Measurements from ENCODE around the gene CORO1A.
"Not testable (repeated sequence)": the region's sequence is repeated elsewhere in the genome, so short reads cannot be mapped to it uniquely, and the experiment has no call there.

Gene CORO1A

DNA sequence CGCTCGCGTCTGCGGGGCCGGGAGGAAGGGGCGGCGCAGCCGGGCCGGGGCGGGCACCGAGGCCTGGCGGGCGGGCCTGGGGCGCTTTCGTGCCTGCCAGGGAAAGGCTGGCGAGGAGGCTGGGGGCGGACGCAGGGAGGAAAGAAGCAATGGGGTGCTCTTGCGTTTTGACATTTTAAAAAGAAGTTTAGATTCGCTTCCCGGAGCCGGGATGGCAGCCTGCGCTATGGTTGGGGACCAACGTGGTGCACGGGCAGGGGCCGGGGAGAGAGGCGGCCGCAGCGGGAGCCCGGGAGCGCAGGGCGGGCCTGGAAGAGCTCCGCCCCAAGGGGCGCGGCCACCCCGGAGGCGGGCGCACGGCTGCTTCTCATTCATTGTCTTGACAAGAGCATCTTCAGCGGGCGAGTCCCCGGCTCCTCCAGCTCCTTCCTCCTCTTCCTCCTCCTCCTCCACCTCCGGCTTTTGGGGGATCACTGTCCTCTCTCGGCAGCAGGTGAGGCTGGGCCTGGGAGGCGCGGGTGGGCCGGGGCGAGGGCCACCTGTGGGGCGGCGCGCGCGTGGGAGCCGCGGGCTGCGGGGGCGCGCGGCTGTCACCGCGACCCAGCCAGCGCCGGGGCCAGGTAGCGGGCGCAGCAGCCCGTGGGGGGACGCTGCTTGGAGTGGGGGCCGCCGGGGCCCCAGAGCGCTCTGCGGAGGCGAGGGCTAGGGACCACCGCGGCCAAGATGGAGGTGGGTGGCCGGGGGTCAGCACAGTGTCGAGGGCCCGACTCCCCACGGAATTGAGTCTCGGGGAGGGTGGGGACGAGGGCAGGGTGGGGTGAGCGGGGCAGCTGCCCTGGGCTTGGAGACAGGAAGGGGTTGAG is at the start of gene CORO1A:
CORO1A (plus strand) TSS at position 370 of the 863 bp plus-strand sequence. CDS start 1,608 bp downstream, outside the sequence.
- peak; percentile 82 for DNase-seq (ENCODE audit: low spot score)

- DNase-seq (ENCODE audit: low spot score): no peak
These were observed 46.3 kb upstream of the CORO1A start for GRCh38 chr16:30136971-30137605.

GRCh38 chr16:30137897-30138296 is 45.5 kb upstream of the CORO1A start:
- DNase-seq (ENCODE audit: low spot score): no peak

DNA sequence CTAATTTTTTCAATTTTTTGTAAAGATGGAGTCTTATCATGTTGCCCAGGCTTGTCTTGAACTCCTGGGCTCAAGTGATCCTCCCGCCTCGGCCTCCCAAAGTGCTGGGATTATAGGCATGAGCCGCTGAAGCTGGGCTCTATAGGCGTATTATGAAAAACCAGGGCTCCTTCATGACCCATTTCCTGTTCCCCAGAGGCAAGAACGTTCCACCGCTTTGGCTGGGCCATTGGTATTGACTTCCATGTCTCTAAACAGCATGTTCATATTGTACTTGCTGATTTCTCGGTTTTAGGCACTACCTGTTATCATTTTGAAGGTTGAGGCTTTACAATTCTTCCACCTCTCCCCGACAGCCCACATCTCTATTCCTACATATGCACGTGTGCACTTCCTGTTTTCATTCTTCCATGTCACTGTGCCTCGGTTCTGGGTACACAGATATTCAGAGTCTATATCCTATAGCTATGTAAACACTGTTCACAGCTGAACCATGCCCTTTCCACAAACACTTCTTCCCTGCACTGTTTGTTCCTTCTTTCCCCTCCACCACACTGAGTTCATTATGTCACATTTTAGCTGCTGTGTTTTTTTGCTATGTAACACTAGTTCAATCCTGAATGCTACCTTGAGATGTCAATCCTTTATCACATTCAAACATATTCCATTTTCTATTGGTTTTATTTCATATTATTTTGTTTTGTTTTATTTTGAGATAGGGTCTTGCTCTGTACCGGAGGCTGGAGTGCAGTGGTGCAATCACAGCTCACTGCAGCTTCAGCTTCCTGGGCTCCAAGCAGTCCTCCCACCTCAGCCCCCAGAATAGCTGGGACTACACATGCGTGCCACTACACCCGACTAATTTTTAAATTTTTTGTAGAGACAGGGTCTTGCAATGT is 43.6 kb upstream of the CORO1A start:
- no peak for DNase-seq (ENCODE audit: low spot score)

DNA sequence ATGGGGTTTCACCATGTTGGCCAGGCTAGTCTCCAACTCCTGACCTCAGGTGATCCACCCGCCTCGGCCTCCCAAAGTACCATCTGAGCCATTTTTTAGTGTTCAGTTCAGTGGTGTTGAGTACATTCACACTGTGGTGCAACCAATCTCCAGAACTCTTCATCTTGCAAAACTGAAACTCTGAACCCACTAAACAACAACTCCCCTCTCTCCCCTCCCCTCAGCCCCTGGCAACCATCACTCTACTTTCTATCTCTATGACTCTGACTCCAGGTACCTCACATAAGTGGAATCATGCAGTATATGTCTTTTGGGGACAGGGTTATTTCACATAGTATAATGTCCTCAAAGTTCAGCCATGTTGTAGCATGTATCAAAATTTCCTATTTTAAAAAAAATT is 41.7 kb upstream of the CORO1A start:
- DNase-seq (ENCODE audit: low spot score): no peak

GRCh38 chr16:30142672-30143346 is 40.6 kb upstream of the CORO1A start:
- peak; percentile 41 for DNase-seq (ENCODE audit: low spot score)

DNA sequence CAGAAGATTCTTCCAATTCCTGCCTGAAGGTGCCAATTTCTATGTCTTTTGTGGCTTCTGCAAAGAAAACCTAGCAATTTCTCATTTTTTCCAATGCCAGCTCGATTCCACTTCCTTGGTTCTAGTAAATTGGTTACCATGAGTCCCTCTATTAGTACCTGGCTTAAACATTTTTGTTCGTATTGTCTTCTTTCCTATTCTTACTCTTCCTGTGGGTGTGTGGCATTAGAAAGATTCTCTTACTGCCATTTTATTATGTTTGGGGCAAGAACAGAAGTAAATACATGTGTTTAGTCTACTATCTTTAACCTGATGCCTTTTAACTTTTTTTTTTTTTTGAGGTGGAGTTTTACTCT is 40.1 kb upstream of the CORO1A start:
- DNase-seq (ENCODE audit: low spot score): no peak

GRCh38 chr16:30144017-30144416 is 39.4 kb upstream of the CORO1A start:
- DNase-seq (ENCODE audit: low spot score): no peak

- DNase-seq (ENCODE audit: low spot score): no peak
These were observed 38.5 kb upstream of the CORO1A start for GRCh38 chr16:30144917-30145316.

- no peak for DNase-seq (ENCODE audit: low spot score)
These were observed 37.7 kb upstream of the CORO1A start for GRCh38 chr16:30145657-30146056.

DNA sequence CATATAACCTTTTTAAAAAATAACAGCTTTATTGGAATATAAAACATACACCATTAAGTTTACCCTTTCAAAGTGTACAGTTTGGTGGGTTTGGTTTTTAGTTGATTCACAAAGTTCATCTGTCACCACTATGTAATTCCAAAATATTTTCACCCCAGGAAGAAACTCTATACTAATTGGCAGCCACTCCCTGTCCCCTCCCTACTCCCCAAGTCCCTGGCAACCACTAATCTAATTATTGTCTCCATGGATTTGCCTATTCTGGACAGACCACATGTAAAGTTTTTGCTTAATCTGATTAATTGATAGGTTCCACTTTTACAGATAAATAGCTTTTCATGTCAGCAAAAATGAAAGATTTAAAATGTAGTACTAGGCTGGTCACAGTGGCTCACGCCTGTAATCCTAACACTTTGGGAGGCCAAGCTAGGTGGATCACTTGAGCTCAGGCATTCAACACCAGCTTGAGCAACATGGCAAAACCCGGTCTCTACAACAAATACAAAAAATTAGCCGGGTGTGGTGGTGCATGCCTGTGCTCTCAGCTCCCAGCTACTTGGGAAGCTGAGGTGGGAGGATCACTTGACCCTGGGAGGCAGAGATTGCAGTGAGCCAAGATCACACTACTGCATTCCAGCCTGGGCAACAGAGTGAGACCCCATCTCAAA is 35.4 kb upstream of the CORO1A start:
- no peak for DNase-seq (ENCODE audit: low spot score)

DNA sequence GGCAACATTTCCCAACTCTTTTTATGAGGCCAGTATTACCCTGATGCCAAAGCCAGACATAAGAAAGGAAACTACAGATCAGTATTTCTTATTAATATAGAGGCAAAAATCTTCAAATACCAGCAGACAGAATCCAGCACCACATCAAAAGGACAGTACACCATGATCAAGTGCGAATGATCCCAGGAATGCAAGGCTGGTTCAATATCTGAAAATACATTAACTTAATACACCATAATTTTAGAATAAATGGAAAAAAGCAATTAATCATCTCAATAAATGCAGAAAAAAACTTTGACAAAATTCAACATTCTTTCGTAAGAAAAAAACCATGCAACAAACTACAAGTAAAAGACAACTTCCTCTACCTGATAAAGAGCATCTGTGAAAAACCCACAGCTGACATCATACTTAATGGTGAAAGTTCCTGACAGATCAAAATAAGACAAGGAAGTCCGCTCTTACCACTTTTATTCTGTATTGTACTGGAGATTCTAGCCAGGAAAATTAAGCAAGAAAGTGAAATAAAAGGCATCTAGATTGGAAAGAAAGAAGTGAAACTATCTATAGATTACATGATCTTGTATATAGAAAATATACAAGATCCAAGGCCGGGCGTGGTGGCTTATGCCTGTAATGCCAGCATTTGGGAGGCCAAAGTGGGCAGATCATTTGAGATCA is 34.0 kb upstream of the CORO1A start:
- DNase-seq (ENCODE audit: low spot score): no peak

GRCh38 chr16:30151091-30151490 is 32.3 kb upstream of the CORO1A start:
- DNase-seq (ENCODE audit: low spot score): no peak

DNA sequence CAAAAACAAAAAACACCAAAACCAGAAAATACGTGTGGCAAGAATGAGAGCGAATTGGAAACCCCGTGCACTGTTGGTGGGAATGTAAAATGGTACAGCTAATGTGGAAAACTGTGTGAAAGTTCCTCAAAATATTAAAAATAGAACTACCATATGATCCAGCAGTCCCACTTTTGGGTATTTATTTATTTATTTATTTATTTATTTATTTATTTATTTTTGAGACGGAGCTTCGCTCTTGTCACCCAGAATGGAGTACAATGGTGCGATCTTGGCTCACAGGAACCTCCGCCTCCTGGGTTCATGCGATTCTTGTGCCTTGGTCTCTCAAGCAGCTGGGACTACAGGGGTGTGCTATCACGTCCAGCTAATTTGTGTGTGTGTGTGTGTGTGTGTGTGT is 30.9 kb upstream of the CORO1A start:
- DNase-seq (ENCODE audit: low spot score): no peak

DNA sequence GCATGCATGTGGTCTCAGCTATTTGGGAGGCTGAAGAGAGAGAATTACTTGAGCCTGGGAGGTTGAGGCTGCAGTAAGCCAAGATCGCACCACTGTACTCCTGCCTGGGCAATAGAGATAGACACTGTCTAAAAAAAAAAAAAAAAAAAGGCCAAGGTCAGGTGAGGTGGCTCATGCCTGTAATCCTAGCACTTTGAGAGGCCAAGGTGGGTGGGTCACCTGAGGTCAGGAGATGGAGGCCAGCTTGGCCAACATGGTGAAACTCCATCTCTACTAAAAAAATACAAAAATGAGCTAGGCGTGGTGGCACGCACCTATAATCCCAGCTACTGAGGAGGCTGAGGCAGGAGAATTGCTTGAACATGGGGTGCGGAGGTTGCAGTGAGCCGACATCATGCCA is 28.2 kb upstream of the CORO1A start:
- DNase-seq (ENCODE audit: low spot score): no peak

DNA sequence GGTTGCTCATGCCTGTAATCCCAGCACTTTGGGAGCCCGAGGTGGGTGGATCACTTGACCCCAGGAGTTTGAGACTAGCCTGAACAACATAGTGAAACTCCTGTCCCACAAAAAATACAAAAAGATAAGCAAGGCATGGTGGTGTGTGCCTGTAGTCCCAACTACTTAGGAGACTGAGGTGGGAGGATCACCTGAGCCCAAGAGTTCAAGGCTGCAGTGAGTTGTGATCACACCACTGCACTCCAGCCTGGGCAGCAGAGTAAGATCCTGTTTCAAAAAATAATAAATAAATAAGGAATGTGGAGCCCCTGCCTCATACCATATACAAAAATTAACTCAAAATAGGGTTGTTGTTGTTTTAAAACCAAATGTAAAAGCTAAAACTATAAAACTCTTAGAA is 26.2 kb upstream of the CORO1A start:
- DNase-seq (ENCODE audit: low spot score): no peak

GRCh38 chr16:30163538-30163937 is 19.9 kb upstream of the CORO1A start:
- DNase-seq (ENCODE audit: low spot score): no peak

GRCh38 chr16:30166202-30166902 is 17.1 kb upstream of the CORO1A start:
- DNase-seq (ENCODE audit: low spot score): peak; percentile 7

- DNase-seq (ENCODE audit: low spot score): not testable (repeated sequence)
These were observed 14.7 kb upstream of the CORO1A start for GRCh38 chr16:30168746-30169145.

- DNase-seq (ENCODE audit: low spot score): not testable (repeated sequence)
These were observed 14.0 kb upstream of the CORO1A start for GRCh38 chr16:30169416-30169815.

All from CD4-positive, alpha-beta T cell treated with Interleukin-6 at 100 ng/mL for 8 hours (primary cell).